Measurements from ENCODE around the gene ZNF684.
"Not testable (repeated sequence)": the region's sequence is repeated elsewhere in the genome, so short reads cannot be mapped to it uniquely, and the experiment has no call there.

The ZNF684 gene

DNA sequence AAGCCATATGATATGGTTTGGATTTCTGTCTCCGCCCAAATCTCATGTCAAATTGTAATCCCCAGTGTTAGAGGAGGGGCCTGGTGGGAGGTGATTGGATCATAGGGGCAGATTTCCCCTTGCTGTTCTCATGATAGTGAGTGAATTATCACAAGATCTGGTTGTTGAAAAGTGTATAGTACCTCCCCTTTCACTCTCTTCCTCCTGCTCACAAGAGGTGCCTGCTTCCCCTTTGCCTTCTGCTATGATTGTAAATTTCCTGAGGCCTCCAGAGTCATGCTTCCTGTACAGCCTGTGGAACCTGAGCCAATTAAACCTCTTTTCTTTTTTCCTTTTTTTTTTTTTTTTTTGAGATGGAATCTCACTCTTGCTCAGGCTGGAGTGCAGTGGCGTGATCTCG, 43.4 kb downstream of the ZNF684 start:
- DNase-seq (ENCODE audit: low read depth), result not testable (repeated sequence)

DNA sequence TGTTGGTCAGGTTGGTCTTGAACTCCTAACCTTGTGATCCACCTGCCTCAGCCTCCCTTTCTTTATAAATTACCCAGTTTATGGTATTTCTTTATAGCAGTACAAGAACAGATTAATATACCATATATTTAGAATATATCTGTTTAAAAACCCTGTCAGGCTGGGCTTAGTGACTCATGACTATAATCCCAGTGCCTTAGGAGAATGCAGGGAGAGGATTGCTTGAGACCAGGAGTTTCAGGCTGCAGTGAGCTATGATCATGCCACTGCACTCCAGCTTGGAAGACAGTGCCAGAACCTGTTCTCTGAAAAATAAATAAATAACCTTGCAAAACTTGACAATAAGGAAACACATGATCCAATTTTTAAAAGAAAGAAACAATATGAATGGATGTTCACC, 43.9 kb downstream of the ZNF684 start:
- no peak for DNase-seq (ENCODE audit: low read depth)

DNA sequence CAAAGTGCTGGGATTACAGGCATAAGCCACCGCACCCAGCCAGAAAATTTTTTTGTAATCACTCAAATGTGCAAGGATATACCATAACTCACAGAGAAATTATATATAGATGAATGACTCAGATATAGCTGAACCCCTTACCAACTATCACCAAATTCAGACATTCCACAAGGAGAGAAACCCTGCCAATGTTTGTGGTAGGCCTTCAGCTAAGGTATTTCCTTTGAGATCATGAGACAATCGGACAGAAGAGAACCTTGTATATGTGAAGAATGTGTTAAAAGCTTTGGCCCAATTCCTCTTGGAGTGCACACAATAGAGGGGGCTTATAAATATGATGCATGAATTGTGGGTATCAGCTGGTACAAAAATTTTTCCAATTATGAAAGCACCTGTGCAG, 50.7 kb downstream of the ZNF684 start:
- DNase-seq (ENCODE audit: low read depth), result no peak

DNA sequence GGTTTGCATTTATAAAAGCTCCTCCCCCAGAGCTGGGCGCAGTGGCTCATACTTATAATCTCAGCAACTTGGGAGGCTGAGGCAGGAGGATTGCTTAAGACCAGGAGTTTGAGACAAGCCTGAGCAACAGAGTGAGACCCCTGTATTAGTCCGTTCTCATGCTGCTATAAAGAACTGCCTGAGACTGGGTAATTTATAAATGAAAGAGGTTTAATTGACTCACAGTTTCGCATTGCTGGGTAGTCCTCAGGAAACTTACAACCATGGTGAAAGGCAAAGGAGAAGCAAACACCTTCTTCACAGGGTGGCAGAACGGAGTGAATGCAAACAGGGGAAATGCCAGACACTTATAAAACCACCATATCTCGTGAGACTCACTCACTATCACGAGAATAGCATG, 52.5 kb downstream of the ZNF684 start:
- DNase-seq (ENCODE audit: low read depth), result no peak

DNA sequence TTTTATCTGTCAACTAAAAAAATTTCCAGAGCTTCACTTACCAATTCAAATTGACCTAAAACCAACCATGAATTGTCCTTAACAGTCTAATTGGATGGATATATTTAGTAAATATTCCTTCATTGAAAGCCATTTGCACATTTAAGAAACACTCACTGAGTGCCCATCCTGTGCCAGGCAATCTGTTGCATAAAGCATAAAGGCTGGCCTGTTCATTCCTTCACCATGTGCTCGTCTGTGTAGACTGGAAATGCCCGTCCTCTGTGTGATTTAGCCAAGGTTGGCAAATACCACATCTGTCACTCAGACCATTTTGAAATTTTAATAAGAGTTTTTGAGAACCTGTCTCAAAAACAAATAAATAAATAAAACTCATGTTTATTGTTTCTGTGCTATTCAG, 57.1 kb downstream of the ZNF684 start:
- no peak for DNase-seq (ENCODE audit: low read depth)

DNA sequence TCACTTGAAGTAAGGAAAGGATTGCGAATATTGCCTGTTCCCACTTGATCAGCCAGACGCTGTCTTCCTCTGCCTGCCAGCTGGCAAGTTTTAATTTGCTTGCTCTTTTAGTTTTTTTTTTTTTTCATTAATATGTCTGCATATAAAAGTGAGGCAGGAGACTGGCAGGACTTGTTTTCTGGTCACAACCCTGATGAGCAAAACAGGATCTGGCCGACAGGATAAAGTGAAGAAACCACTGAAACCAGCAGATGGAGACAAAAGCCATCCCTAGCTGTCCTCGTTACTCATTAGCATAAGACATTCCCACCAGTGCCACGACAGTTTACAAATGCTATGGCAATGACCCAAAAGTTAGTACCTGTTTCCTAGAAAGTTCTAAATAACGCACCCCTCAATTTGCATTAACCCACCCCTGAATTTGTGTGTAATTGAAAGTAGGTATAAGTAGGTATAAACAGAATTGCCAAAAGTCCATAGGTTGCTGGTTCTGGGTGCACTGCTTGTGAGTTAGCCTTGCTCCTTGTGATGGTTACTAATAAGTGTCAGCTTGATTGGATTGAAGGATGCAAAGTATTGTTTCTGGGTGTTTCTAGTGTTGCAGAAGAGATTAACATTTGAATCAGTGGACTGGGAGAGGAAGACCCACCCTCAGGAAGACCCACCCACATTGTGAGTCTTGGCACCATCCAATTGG, 60.8 kb downstream of the ZNF684 start:
- no peak for DNase-seq (ENCODE audit: low read depth)

DNA sequence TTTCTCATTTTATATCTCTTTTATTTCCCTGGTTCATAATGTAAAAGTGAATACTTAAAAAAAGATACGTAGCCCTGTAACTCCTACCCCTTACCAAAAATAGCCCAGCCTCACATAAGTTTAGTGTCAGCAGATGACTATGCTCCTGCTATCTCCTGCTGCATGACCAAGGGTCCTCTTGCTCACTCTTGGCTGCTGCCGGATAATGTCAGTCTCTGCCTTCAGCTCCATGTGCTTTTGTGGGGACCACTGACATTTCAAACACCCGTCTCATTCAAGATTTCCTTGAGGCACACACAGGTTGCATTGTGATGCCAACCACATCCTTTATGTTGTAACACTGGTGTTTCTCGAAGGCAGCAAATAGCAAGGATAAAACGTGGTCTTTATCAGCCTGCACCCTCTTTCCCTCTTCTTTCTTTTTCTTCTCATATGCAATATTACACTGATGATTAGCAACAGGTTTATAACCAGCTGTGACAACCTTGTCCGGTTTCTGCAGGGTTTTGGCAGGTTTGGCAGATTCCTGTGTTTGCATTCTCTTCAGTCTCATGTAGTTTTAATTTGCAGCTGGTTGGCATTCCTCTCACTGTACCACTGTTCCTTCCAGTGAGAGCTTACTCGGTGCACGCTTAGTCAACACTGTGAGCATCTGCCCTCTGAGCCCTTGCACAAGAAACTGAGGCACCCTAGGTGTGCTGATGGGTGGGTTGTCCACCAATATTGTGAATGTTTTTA, 62.2 kb downstream of the ZNF684 start:
- no peak for DNase-seq (ENCODE audit: low read depth)

DNA sequence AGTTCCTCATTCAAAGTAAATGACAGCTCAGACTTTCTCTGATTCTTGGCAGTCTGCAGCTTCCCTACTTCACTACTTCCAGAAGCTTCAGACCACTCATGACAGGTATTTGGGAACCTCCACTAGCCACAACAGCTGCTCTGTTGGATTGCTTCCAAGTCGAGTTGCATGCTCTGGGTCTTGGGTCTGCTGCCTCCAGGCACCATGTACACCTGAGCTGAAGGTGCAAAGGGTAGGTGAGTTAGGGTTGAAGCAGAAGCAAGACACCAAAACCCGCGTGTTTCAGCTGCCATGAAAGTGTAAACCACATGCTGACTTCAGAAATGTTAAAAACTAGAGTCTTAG, 62.7 kb downstream of the ZNF684 start:
- no peak for DNase-seq (ENCODE audit: low read depth)

DNA sequence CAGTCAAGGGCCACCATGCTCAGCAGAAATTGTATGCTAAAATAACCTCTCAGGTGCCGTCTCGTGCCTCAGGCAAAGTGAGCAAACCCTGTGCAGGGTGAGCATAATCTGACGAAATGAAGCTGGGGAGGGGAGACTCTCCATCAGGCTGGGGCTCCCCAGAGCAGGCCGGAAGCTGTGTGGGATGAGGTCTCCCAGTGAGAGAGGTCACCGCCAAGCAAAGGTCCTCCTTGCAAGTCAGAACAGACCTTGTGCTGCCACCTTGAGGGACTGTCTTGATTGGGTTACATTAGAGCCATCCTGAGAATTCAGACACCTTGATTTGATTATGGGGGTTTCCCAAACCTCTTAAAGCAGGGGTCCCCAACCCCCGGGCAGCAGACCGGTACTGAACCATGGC, 64.2 kb downstream of the ZNF684 start:
- DNase-seq (ENCODE audit: low read depth), result no peak
